ENCODE measurements around the gene MAD2L2.

DNA sequence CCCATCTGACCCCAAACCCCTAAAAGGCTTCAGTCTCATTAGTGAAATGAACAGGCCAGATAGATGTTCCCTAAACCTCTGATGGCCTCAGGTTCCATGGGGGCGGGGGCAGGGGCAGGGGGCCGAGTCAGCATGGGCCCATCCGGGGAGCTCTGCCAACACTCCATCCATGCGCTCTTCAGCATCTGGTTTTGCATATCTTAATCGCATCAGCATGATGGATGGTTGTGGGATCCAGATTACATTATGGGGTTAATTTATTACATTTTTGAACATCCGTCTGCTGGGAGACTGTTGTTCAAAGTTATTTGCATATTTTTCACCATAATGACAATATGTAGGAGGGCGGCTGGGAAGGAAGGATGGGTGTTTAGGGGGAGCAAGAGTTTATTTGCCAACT lies 3.1 kb upstream of the MAD2L2 start:
- no peak for TF ChIP-seq POLR2A (IDR thresholded peaks at IDR 0.05)
- TF ChIP-seq, protein P1, sequence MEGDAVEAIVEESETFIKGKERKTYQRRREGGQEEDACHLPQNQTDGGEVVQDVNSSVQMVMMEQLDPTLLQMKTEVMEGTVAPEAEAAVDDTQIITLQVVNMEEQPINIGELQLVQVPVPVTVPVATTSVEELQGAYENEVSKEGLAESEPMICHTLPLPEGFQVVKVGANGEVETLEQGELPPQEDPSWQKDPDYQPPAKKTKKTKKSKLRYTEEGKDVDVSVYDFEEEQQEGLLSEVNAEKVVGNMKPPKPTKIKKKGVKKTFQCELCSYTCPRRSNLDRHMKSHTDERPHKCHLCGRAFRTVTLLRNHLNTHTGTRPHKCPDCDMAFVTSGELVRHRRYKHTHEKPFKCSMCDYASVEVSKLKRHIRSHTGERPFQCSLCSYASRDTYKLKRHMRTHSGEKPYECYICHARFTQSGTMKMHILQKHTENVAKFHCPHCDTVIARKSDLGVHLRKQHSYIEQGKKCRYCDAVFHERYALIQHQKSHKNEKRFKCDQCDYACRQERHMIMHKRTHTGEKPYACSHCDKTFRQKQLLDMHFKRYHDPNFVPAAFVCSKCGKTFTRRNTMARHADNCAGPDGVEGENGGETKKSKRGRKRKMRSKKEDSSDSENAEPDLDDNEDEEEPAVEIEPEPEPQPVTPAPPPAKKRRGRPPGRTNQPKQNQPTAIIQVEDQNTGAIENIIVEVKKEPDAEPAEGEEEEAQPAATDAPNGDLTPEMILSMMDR (IDR thresholded peaks at IDR 0.05), result no peak

Measured in right lobe of liver (tissue), 4 donors.